ENCODE results near the gene CD200R1L. TPM values are rescaled to one million over a fixed set of nuclear protein-coding genes. Genes with fewer than 3 reads are reported as not detected.
A peak's percentile ranks its signal among the peaks of the same experiment; 100 is the strongest.
"Not testable (repeated sequence)": the region's sequence is repeated elsewhere in the genome, so short reads cannot be mapped to it uniquely, and the experiment has no call there.

CD200R1L gene
- total RNA-seq, 1 experiment from 2014 or later = not detected

DNA sequence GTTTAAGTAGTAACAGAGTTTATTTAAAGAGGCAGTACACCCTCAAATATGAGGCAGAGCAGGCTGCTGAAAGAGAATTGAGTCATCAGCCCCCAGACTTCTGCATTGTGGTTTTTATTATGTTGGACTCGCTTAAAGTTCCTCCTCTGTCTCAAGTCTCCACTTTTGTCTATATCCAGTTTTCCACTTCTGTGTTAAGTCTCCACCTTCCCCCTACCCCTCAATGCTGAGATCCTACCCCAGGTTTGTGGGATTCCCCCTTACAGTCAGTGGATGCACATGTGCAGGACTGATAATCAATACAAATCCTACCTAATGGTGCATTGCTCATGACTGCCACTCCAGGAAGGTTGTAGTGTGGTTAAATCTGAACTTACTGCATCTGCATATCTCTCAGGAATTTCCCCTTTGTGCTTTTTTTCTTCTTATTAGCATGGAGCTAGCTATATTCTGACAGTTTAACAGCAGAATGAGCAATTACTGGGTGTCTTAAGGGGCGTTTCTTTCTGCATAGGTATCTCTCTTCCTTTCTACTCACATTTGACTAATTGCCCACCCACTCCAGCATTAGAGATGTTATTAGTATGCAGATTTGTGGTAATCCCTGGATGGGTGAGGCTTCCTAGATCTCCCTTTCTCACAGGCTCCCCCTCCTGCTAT is 11.9 kb upstream of the CD200R1L start:
- H3K36me3 Mint-ChIP-seq (ENCODE audit: insufficient read depth, unreplicated experiment) = no peaks in the 10 kb centered on the region
- no peak overlapping the region for H3K4me3 Mint-ChIP-seq (ENCODE audit: unreplicated experiment)
- peak; percentile 18 for DNase-seq (ENCODE audit: unreplicated experiment)
- peaks cover 7% of the 10 kb centered on the region for H3K9me3 Mint-ChIP-seq (ENCODE audit: unreplicated experiment)
- CTCF ChIA-PET = interaction anchor here (0.6 kb wide), 1 partner anchor 384 kb away, joined by 3 read pairs; no protein-coding TSS in a partner anchor
- TF ChIP-seq CTCF (IDR thresholded peaks at IDR 0.05; ENCODE audit: unreplicated experiment) = no peak
- no TSS peak for BruUV-seq (replicated peaks)
- POLR2A ChIA-PET = no interaction called here
- intact Hi-C loops (cut with micrococcal nuclease) = no loop called here
- peaks cover 6% of the 10 kb centered on the region for H3K27me3 Mint-ChIP-seq (ENCODE audit: insufficient read depth, unreplicated experiment)
- H3K27ac Mint-ChIP-seq (ENCODE audit: low read depth, unreplicated experiment) = no peak overlapping the region
- H3K4me1 Mint-ChIP-seq (ENCODE audit: insufficient read depth, unreplicated experiment) = peaks cover 5% of the 10 kb centered on the region

- Mint-ChIP-seq H3K9me3 (ENCODE audit: unreplicated experiment) (peaks cover 7% of the 10 kb centered on the region), H3K4me3 (ENCODE audit: unreplicated experiment) (no peak overlapping the region), H3K4me1 (ENCODE audit: insufficient read depth, unreplicated experiment) (peaks cover 5% of the 10 kb centered on the region), H3K36me3 (ENCODE audit: insufficient read depth, unreplicated experiment) (no peaks in the 10 kb centered on the region), H3K27ac (ENCODE audit: low read depth, unreplicated experiment) (no peak overlapping the region), H3K27me3 (ENCODE audit: insufficient read depth, unreplicated experiment) (no peaks in the 10 kb centered on the region)
- ChIA-PET POLR2A (no interaction called here), CTCF (no interaction called here)
- BruUV-seq (replicated peaks) = no TSS peak
- no peak for DNase-seq (ENCODE audit: unreplicated experiment)
- TF ChIP-seq CTCF (IDR thresholded peaks at IDR 0.05; ENCODE audit: unreplicated experiment) = no peak
- intact Hi-C loops (cut with micrococcal nuclease) = no loop called here
Observed at GRCh38 chr3:112857526-112857925, 10.9 kb upstream of the CD200R1L start.

DNA sequence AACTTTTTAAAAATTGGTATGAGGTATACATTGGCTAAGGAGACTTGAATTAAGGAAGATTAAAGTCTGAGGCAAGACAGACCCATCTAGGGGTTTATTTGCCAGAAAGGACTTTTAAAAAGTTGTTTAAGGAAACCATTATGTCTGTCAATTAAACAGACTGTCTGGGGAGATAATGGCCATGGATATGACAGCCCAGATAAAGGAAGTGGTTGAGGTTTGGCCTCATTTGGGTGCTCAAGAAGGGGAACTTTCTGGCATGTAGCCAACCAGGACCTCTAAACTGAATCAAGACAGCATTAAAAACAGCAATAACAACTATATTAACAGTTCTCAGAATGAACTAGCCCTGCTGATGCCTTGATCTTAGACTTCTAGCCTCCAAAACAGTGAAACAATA is 9.9 kb upstream of the CD200R1L start:
- no peak for TF ChIP-seq CTCF (IDR thresholded peaks at IDR 0.05; ENCODE audit: unreplicated experiment)
- peaks cover 5% of the 10 kb centered on the region for H3K4me1 Mint-ChIP-seq (ENCODE audit: insufficient read depth, unreplicated experiment)
- ChIA-PET POLR2A (no interaction called here), CTCF (no interaction called here)
- H3K36me3 Mint-ChIP-seq (ENCODE audit: insufficient read depth, unreplicated experiment) = no peaks in the 10 kb centered on the region
- peaks cover 9% of the 10 kb centered on the region for H3K9me3 Mint-ChIP-seq (ENCODE audit: unreplicated experiment)
- no peak overlapping the region for H3K4me3 Mint-ChIP-seq (ENCODE audit: unreplicated experiment)
- intact Hi-C loops (cut with micrococcal nuclease) = no loop called here
- no peak for DNase-seq (ENCODE audit: unreplicated experiment)
- H3K27ac Mint-ChIP-seq (ENCODE audit: low read depth, unreplicated experiment) = no peak overlapping the region
- no TSS peak for BruUV-seq (replicated peaks)
- no peaks in the 10 kb centered on the region for H3K27me3 Mint-ChIP-seq (ENCODE audit: insufficient read depth, unreplicated experiment)

GRCh38 chr3:112855883-112856282 is 9.2 kb upstream of the CD200R1L start:
- Mint-ChIP-seq H3K36me3 (ENCODE audit: insufficient read depth, unreplicated experiment) (no peaks in the 10 kb centered on the region), H3K27me3 (ENCODE audit: insufficient read depth, unreplicated experiment) (no peaks in the 10 kb centered on the region), H3K9me3 (ENCODE audit: unreplicated experiment) (peaks cover 15% of the 10 kb centered on the region), H3K4me3 (ENCODE audit: unreplicated experiment) (no peak overlapping the region), H3K27ac (ENCODE audit: low read depth, unreplicated experiment) (no peak overlapping the region), H3K4me1 (ENCODE audit: insufficient read depth, unreplicated experiment) (peaks cover 5% of the 10 kb centered on the region)
- no peak for TF ChIP-seq CTCF (IDR thresholded peaks at IDR 0.05; ENCODE audit: unreplicated experiment)
- intact Hi-C loops (cut with micrococcal nuclease) = no loop called here
- ChIA-PET POLR2A (no interaction called here), CTCF (interaction anchor here (1.4 kb wide), 1 partner anchor 121 kb away, joined by 5 read pairs; no protein-coding TSS in a partner anchor)
- no peak for DNase-seq (ENCODE audit: unreplicated experiment)
- BruUV-seq (replicated peaks) = no TSS peak

GRCh38 chr3:112855074-112855473 is 8.4 kb upstream of the CD200R1L start:
- DNase-seq (ENCODE audit: unreplicated experiment); H3K4me3 Mint-ChIP-seq (ENCODE audit: unreplicated experiment); H3K27ac Mint-ChIP-seq (ENCODE audit: low read depth, unreplicated experiment); BruUV-seq (replicated peaks); POLR2A ChIA-PET; intact Hi-C loops (cut with micrococcal nuclease); H3K36me3 Mint-ChIP-seq (ENCODE audit: insufficient read depth, unreplicated experiment); H3K27me3 Mint-ChIP-seq (ENCODE audit: insufficient read depth, unreplicated experiment); H3K4me1 Mint-ChIP-seq (ENCODE audit: insufficient read depth, unreplicated experiment): not testable (repeated sequence)
- peaks cover 23% of the 10 kb centered on the region for H3K9me3 Mint-ChIP-seq (ENCODE audit: unreplicated experiment)
- CTCF ChIA-PET = interaction anchor here (0.7 to 1.4 kb wide), 2 partner anchors 12 to 120 kb away, joined by 4 to 5 read pairs; no protein-coding TSS in a partner anchor

Data from MCF 10A (cell line).